ENCODE data around the gene ATP10D. TPM values are rescaled to one million over a fixed set of nuclear protein-coding genes. Genes with fewer than 3 reads are reported as not detected.
A peak's percentile ranks its signal among the peaks of the same experiment; 100 is the strongest.

Gene ATP10D
- total RNA-seq, 4 donors from 2014 or later, result 35.3 to 55.6 (median 43.8) TPM

DNA sequence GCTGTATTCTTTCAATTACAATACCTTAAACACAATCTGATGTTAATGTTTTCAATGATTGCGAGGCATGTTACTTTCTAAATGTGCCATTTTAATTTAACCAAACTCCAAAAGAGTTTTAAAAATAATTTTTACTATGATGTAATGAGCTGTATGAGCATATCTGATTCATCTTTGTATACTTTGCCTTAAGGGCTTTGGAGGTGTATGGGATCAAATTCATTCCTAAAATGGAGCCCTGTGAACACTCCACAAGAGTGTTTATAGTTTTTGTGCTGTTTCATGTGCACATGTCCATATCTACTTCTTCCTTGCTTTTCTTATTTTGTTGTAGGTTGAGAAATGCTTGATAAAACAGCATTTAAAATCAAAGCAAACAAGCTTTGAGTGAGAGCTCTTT, 82.4 kb downstream of the ATP10D start:
- H3K36me3 ChIP-seq, result peaks cover 14 to 23% of the 10 kb centered on the region in 2 donors
- H3K4me3 ChIP-seq (replicated peaks in 1 of 3), result no peak overlapping the region
- no peaks in the 10 kb centered on the region for H3K4me1 ChIP-seq
- H3K27ac ChIP-seq, result no peak overlapping the region
- DNase-seq, result no peak
- intact Hi-C loops (cut with DNase I), result loop anchor here (10.0 kb wide), 1 partner anchor 93 kb away; no protein-coding TSS in a partner anchor
- 93 to 99% methylated on average over 1 of the region's 1 CpG for WGBS, 2 donors
- no peaks in the 10 kb centered on the region for H3K9me3 ChIP-seq
- no peak for TF ChIP-seq POLR2A (IDR thresholded peaks at IDR 0.05)
- TF ChIP-seq, protein P1, sequence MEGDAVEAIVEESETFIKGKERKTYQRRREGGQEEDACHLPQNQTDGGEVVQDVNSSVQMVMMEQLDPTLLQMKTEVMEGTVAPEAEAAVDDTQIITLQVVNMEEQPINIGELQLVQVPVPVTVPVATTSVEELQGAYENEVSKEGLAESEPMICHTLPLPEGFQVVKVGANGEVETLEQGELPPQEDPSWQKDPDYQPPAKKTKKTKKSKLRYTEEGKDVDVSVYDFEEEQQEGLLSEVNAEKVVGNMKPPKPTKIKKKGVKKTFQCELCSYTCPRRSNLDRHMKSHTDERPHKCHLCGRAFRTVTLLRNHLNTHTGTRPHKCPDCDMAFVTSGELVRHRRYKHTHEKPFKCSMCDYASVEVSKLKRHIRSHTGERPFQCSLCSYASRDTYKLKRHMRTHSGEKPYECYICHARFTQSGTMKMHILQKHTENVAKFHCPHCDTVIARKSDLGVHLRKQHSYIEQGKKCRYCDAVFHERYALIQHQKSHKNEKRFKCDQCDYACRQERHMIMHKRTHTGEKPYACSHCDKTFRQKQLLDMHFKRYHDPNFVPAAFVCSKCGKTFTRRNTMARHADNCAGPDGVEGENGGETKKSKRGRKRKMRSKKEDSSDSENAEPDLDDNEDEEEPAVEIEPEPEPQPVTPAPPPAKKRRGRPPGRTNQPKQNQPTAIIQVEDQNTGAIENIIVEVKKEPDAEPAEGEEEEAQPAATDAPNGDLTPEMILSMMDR (IDR thresholded peaks at IDR 0.05), result no peak
- H3K27me3 ChIP-seq, result no peaks in the 10 kb centered on the region

DNA sequence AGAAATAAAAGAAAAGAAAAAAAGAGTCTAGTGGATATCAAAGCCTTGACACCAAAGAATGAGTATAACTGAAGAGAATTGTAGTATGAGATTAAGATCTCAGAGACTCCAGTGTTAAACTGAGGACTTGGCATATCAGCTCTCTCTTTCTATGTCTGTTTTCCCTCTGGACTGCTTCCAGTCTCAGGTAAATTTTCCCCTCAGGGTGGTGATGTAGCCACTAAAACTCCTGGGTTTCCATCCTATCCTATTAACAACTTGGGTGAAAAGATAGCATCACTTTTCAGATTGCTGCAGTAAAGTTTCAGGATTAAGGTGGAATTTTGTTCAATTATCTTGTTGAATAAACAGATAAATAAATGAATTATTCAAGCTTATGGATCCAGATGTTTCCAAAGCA, 85.7 kb downstream of the ATP10D start:
- Histone ChIP-seq H3K4me3 (replicated peaks in 1 of 3) (no peak overlapping the region), H3K4me1 (no peaks in the 10 kb centered on the region), H3K36me3 (peaks cover 14 to 41% of the 10 kb centered on the region in 2 donors), H3K27ac (no peak overlapping the region), H3K27me3 (no peaks in the 10 kb centered on the region), H3K9me3 (no peaks in the 10 kb centered on the region)
- intact Hi-C loops (cut with DNase I), result no loop called here
- no peak for DNase-seq
- no peak for TF ChIP-seq POLR2A (IDR thresholded peaks at IDR 0.05)
- TF ChIP-seq, protein P1 (IDR thresholded peaks at IDR 0.05), result no peak

DNA sequence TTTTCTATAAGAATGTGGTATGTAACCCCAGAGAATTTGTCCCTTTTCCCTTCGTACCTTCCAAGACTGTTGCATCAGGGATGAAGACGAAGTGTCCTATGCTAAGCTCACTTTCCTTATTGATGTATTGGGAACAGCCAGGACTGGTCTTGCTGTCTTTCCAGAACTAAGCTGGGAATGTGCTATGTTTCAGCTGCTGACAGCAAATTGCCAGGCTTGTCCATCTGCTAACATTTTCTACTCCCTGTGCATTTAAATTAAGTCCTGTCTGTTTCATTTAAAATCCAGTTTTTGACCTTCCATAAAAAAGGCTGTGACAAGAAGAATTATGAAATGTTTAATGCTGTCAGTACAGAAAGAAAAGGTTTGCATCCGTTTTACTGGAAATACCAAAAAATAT, 87.9 kb downstream of the ATP10D start:
- TF ChIP-seq, protein P1 (IDR thresholded peaks at IDR 0.05), result no peak
- no peak for TF ChIP-seq POLR2A (IDR thresholded peaks at IDR 0.05)
- DNase-seq, result no peak
- WGBS, 2 donors, result 93 to 98% methylated on average over 3 of the region's 3 CpGs
- no peaks in the 10 kb centered on the region for H3K4me1 ChIP-seq
- peaks cover 18 to 46% of the 10 kb centered on the region in 2 donors for H3K36me3 ChIP-seq
- H3K27me3 ChIP-seq, result no peaks in the 10 kb centered on the region
- no peak overlapping the region for H3K4me3 ChIP-seq (replicated peaks in 1 of 3)
- intact Hi-C loops (cut with DNase I), result no loop called here
- no peaks in the 10 kb centered on the region for H3K9me3 ChIP-seq
- H3K27ac ChIP-seq, result no peak overlapping the region

DNA sequence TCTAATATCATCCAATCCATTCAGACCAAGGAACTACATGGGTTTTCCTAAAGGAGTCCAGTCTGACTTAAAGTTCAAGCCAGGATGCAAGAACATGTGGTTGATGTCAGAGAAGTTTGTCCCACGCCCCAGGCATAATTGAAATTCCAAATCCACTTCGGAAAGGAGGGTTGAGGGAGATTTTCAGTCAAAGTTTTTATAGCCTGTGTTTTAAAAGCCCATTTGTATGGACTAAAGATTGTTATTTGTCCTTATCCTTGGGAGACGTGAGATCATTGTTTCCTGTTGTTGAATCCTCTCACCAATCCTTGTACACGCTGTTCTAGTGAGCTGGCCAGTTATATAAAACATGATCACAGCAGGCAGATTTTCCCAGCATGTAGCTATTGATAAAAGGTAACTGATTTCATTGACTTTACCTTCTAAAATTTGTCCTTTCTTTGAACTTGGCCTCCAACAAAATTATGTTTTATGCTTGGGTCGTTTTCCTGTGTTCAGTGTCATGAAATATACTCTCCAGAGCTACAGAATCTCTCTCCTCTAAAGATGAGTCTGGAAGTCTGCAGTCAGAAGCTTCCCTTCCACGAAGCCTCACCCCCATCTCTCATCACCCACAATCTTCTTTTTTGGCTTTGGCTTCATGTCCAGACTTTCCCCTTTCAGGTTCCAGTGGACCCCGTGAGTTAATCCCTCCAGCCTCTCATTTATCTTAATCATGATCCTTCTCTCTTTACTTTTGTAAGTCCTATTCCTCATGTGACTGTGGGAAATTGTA, 92.9 kb downstream of the ATP10D start:
- TF ChIP-seq POLR2A (IDR thresholded peaks at IDR 0.05), result no peak
- TF ChIP-seq, protein P1 (IDR thresholded peaks at IDR 0.05), result no peak
- DNase-seq, result no peak
- WGBS, 2 donors, result 71 to 73% methylated on average over 7 of the region's 7 CpGs
- no peak overlapping the region for H3K4me3 ChIP-seq (replicated peaks in 1 of 3)
- peak overlapping the region in 2 of 3 donors; percentile 17 to 27 for H3K27ac ChIP-seq
- H3K4me1 ChIP-seq, result no peaks in the 10 kb centered on the region
- H3K9me3 ChIP-seq, result no peaks in the 10 kb centered on the region
- H3K27me3 ChIP-seq, result no peaks in the 10 kb centered on the region
- intact Hi-C loops (cut with DNase I), result no loop called here
- H3K36me3 ChIP-seq, result peaks cover 29 to 43% of the 10 kb centered on the region in 2 donors

DNA sequence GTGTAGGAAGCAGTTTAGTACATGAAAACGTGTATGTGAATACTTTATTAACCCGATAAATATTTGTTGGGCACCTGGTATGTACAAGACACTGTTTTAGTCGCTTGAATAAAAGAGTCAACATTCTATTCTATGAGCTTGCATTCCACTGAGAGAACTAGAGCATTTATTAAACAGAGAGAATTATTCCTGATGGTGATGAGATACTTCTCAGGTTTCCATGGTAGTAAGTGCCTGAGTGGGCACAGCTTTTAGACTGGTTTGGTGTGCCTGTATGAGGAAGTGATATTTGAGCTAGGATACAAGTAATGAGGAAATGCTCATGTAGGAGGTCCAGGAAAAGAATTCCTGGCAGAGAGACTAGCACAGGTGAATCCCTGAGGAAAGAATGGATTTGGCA, 94.2 kb downstream of the ATP10D start:
- peaks cover 37 to 40% of the 10 kb centered on the region in 2 donors for H3K36me3 ChIP-seq
- H3K9me3 ChIP-seq, result no peaks in the 10 kb centered on the region
- no peak overlapping the region for H3K4me3 ChIP-seq (replicated peaks in 1 of 3)
- H3K4me1 ChIP-seq, result no peaks in the 10 kb centered on the region
- H3K27me3 ChIP-seq, result no peaks in the 10 kb centered on the region
- H3K27ac ChIP-seq, result no peak overlapping the region
- 92 to 95% methylated on average over 3 of the region's 3 CpGs for WGBS, 2 donors
- TF ChIP-seq POLR2A (IDR thresholded peaks at IDR 0.05), result no peak
- TF ChIP-seq, protein P1 (IDR thresholded peaks at IDR 0.05), result no peak
- intact Hi-C loops (cut with DNase I), result no loop called here
- DNase-seq, result no peak
